Hepatocyte (in vitro differentiated cells): Measurements from ENCODE around the gene TCN2. TPM values are rescaled to one million over a fixed set of nuclear protein-coding genes. Genes with fewer than 3 reads are reported as not detected.
"Not testable (repeated sequence)": the region's sequence is repeated elsewhere in the genome, so short reads cannot be mapped to it uniquely, and the experiment has no call there.

Experiments
- DNase-seq: peaks from one replicate; pipeline ENCODE4 v3.0.0-alpha.2; 2016; ENCODE audit warnings: low spot score
- H2AFZ ChIP-seq: fragments of 200-600 bp; sonication (generic); 2 replicates; pipeline ENCODE4 v1.6.0; 2016; ENCODE audit warnings: antibody characterized with exemption, mild to moderate bottlenecking
- H3K27ac ChIP-seq: fragments of 200-600 bp; sonication (generic); 2 replicates; pipeline ENCODE4 v1.5.1; 2016; ENCODE audit warnings: mild to moderate bottlenecking
- H3K27me3 ChIP-seq: fragments of 200-600 bp; sonication (generic); 2 replicates; pipeline ENCODE4 v1.6.1; 2016
- H3K36me3 ChIP-seq: fragments of 200-600 bp; sonication (generic); replicated peaks from 2 replicates; pipeline ENCODE4 v1.5.1; 2016; ENCODE audit warnings: low read depth; ENCODE audit not compliant: insufficient read depth
- H3K4me1 ChIP-seq: fragments of 200-600 bp; sonication (generic); 2 replicates; pipeline ENCODE4 v1.5.1; 2016; ENCODE audit warnings: mild to moderate bottlenecking, moderate library complexity; ENCODE audit not compliant: insufficient read depth
- H3K4me2 ChIP-seq: fragments of 200-600 bp; sonication (generic); 2 replicates; pipeline ENCODE4 v1.6.0; 2016
- H3K4me3 ChIP-seq: fragments of 200-600 bp; sonication (generic); 2 replicates; pipeline ENCODE4 v1.5.1; 2016; ENCODE audit warnings: mild to moderate bottlenecking
- H3K79me2 ChIP-seq: fragments of 200-600 bp; sonication (generic); 2 replicates; pipeline ENCODE4 v1.6.0; 2017; ENCODE audit warnings: mild to moderate bottlenecking
- H3K9me2 ChIP-seq: fragments of 200-600 bp; sonication (generic); replicated peaks from 2 replicates; pipeline ENCODE4 v1.6.0; 2017; ENCODE audit warnings: mild to moderate bottlenecking; ENCODE audit not compliant: insufficient read depth
- H3K9me3 ChIP-seq: fragments of 200-600 bp; sonication (generic); 2 replicates; pipeline ENCODE4 v1.5.1; 2016; ENCODE audit warnings: low read depth, mild to moderate bottlenecking
- H4K20me1 ChIP-seq: fragments of 200-600 bp; sonication (generic); 2 replicates; pipeline ENCODE4 v1.6.0; 2016; ENCODE audit warnings: mild to moderate bottlenecking; ENCODE audit not compliant: insufficient read depth, poor library complexity, severe bottlenecking
- EZH2 ChIP-seq: fragments of 200-600 bp; sonication (generic); IDR thresholded peaks from 2 replicates; pipeline ENCODE4 v1.6.1; 2016; ENCODE audit warnings: antibody characterized with exemption, mild to moderate bottlenecking, borderline replicate concordance
- EZH2phosphoT487 ChIP-seq: fragments of 200-600 bp; sonication (generic); IDR thresholded peaks from one replicate; pipeline ENCODE4 v1.6.1; 2018; ENCODE audit warnings: antibody characterized with exemption, mild to moderate bottlenecking, low read depth, moderate library complexity; ENCODE audit not compliant: unreplicated experiment, severe bottlenecking
- WGBS: methylation state at CpG from one replicate; pipeline ENCODE4 v1.1.6; 2016; ENCODE audit warnings: low lambda C conversion rate; ENCODE audit errors: missing lambda C conversion rate; 5-methylcytosine and 5-hydroxymethylcytosine counted together
- polyA plus RNA-seq: library from polyadenylated mRNA; unstranded; fragments of >200 nt; fragmentation: Nextera tagmentation; extraction: Ambion mirVana; gene quantifications from 2 replicates; pipeline ENCODE4 v1.2.1, GENCODE V29; 2016
- total RNA-seq: library from RNA; depleted of rRNA; stranded (reverse); fragments of >200 nt; gene quantifications from 2 replicates; pipeline ENCODE4 v1.2.3, GENCODE V29; 2014
- TF ChIP-seq, protein P1 (sequence below): fragments of 200-600 bp; sonication (generic); IDR thresholded peaks from 2 replicates; pipeline ENCODE4 v1.5.1; 2016; ENCODE audit warnings: antibody characterized with exemption, mild to moderate bottlenecking; ENCODE audit not compliant: poor library complexity

TCN2 gene
- 26.2 and 28.8 TPM in 2 replicates for total RNA-seq
- 35.5 and 39.3 TPM in 2 replicates for polyA plus RNA-seq

DNA sequence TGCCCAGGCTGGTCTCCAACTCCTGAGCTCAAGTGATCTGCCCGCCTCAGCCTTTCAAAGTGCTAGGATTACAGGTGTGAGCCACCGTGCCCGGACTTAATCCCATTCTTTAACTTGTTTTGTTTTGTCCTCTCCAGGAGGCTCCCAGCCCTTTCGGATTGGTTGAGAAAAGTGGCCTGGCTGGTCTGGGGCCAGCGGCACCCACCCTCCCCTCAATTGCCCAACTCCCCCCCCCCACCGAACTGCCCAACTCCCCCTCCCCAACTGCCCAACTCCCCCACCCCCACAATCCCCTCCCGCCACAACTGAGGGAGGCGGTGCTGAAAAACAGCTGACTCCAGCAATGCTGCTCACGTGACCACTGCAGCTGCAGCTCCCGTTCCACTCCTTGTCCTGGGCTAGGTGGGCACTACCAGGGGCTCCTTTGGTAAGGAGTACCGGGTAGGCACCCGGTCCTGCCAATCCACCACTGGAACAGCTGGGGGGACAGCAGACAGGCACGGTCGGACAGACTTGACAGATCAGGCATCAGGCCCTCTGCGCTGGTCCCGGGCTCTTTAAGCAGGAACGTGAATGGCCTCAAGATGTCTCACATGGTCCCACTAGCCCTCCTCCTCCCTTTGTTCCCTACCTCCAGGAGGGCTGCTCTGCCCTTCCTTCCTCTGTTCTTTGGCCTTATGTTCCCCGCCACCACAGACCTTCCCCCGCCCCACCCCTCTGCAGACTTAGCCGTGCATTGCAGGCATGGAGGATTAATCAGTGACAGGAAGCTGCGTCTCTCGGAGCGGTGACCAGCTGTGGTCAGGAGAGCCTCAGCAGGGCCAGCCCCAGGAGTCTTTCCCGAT, at the start of gene TCN2:
Gene TCN2, plus strand, starts transcription at position 720 of the 845 bp plus-strand sequence. CDS start 158 bp downstream, outside the sequence.
- WGBS = 6% methylated on average over 20 of the region's 24 CpGs
- no peaks in the 10 kb centered on the region for H3K9me3 ChIP-seq
- H3K4me2 ChIP-seq = peak within 1 kb of the TSS; percentile 97
- peak within 1 kb of the TSS; percentile 99 for H2AFZ ChIP-seq
- no peaks in the 10 kb centered on the region for H4K20me1 ChIP-seq
- H3K4me1 ChIP-seq = peaks cover 39% of the 10 kb centered on the region
- no peaks in the 10 kb centered on the region for H3K27me3 ChIP-seq
- no peaks in the 10 kb centered on the region for H3K36me3 ChIP-seq
- peaks cover 3% of the 10 kb centered on the region for H3K79me2 ChIP-seq
- peak within 1 kb of the TSS; percentile 97 for H3K27ac ChIP-seq
- H3K4me3 ChIP-seq = peak within 1 kb of the TSS; percentile 57
- peak; percentile 88 for DNase-seq
- H3K9me2 ChIP-seq = no peaks in the 10 kb centered on the region
- no peak for TF ChIP-seq EZH2
- TF ChIP-seq, protein P1, sequence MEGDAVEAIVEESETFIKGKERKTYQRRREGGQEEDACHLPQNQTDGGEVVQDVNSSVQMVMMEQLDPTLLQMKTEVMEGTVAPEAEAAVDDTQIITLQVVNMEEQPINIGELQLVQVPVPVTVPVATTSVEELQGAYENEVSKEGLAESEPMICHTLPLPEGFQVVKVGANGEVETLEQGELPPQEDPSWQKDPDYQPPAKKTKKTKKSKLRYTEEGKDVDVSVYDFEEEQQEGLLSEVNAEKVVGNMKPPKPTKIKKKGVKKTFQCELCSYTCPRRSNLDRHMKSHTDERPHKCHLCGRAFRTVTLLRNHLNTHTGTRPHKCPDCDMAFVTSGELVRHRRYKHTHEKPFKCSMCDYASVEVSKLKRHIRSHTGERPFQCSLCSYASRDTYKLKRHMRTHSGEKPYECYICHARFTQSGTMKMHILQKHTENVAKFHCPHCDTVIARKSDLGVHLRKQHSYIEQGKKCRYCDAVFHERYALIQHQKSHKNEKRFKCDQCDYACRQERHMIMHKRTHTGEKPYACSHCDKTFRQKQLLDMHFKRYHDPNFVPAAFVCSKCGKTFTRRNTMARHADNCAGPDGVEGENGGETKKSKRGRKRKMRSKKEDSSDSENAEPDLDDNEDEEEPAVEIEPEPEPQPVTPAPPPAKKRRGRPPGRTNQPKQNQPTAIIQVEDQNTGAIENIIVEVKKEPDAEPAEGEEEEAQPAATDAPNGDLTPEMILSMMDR = peak; percentile 2

DNA sequence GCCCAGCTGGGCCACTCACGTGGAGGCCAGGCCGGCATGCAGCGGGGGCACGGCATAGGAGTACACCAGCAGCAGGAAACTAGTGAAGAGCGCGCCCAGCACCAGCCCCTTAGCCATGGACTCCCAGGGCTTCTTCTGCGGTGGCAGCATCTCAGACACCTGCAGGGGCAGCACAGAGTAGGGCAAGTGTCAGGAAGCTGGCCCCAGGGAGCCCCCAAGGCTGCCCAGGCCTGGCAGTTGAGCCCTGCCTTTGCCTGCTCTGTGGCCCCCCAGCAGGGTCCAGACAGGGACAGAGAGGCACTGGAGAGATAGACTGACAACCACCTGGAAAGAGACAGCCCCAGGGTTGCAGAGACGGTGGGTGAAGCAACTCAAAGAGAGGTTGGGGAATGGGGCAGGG, 49.7 kb upstream of the TCN2 start:
- Histone ChIP-seq H3K9me3 (no peaks in the 10 kb centered on the region), H3K4me3 (no peak overlapping the region), H2AFZ (no peak overlapping the region), H3K36me3 (no peaks in the 10 kb centered on the region), H3K4me1 (no peaks in the 10 kb centered on the region), H3K27me3 (no peaks in the 10 kb centered on the region), H3K4me2 (no peak overlapping the region), H3K79me2 (no peaks in the 10 kb centered on the region), H3K27ac (no peak overlapping the region), H3K9me2 (no peaks in the 10 kb centered on the region), H4K20me1 (no peaks in the 10 kb centered on the region)
- DNase-seq = no peak
- 84% methylated on average over 8 of the region's 8 CpGs for WGBS
- TF ChIP-seq, protein P1 = no peak

DNA sequence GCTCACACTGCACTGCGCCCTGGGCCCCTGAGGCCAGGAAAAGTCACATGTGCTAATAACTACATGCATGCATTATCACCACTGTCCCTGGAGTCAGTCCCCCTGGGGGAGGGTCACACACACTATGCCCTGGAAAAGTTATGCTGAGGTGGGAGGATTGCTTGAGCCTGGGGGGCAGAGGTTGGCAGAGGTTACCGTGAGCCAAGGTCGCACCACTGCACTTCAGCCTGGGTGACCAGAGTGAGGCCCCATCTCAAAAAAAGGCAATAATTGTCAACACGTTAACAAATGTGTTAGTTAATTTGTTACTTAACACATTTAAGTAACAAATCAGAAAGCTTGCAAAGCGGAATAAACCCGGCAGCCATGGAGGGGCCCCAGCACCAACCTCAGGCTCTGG, 47.1 kb upstream of the TCN2 start:
- H3K27ac ChIP-seq = no peak overlapping the region
- H3K36me3 ChIP-seq = no peaks in the 10 kb centered on the region
- no peak for TF ChIP-seq EZH2
- TF ChIP-seq, protein P1 = no peak
- no peak for TF ChIP-seq EZH2phosphoT487
- no peak overlapping the region for H3K4me2 ChIP-seq
- no peak for DNase-seq
- WGBS = 71% methylated on average over 6 of the region's 6 CpGs
- H3K4me3 ChIP-seq = no peak overlapping the region
- no peaks in the 10 kb centered on the region for H4K20me1 ChIP-seq
- no peak overlapping the region for H2AFZ ChIP-seq
- H3K9me2 ChIP-seq = no peaks in the 10 kb centered on the region
- H3K9me3 ChIP-seq = no peaks in the 10 kb centered on the region
- no peaks in the 10 kb centered on the region for H3K27me3 ChIP-seq
- no peaks in the 10 kb centered on the region for H3K4me1 ChIP-seq
- H3K79me2 ChIP-seq = no peaks in the 10 kb centered on the region

DNA sequence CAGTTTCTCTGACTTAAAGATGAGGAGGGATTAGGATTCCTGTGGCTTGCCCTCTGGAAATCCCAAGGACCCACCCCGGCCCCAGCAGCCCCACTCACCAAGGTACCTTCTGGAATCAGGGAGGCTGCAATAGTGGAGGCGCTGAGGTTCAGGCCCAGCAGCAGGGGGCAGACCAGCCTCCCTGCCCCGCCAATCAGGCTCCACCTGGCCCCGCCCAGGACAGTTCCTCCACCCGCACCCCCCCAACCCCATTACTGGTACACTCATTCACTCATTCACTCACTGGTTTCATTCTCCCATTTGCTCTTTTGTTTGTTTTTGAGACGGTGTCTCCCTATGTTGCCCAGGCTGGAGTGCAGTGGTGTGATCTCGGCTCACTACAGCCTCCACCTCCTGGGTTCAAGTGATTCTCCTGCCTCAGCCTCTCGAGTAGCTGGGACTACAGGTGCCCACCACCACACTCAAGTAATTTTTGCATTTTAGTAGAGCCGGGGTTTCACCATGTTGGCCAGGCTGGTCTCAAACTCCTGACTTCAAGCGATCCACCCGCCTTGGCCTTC, 46.3 kb upstream of the TCN2 start:
- H3K4me2 ChIP-seq, H3K9me3 ChIP-seq, H2AFZ ChIP-seq, H3K79me2 ChIP-seq, H3K27ac ChIP-seq, H3K36me3 ChIP-seq, H3K4me1 ChIP-seq, H3K4me3 ChIP-seq, H4K20me1 ChIP-seq, H3K9me2 ChIP-seq, H3K27me3 ChIP-seq, DNase-seq: not testable (repeated sequence)
- WGBS = 94% methylated on average over 10 of the region's 11 CpGs
